ENCODE measurements around the gene ZNF79.

The ZNF79 gene

DNA sequence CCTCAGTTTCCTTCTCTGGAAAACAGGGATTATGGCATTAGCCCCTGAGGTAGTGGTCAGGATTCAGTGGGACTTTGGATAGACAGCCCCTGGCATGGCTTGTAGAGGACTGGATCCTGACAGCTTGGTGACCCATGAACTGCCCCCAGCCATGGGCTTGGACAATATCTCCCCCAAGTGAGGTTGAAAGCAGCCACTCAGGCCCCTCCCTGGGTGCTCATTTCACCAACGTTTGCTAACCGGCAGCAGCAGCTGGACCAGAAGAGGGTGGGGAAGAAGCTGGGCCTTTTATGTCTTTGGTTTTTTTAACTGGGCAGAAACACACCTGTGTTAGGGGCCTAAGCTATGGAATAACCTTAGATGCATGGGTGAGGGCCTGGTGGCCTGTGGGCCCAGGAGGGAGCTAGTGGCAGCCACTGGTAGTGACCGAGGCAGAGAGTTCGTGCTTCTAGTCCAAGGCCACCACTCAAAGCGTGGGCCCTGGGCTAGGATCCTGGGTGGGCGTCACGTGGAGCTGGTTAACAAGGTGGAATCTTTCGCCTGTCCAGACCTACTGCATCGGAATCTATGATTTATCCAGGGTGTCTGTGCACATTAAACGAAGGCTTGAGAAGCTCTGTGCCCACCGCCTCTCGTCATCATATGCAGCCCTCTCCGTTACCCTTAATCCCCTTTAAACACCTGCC lies 25.3 kb upstream of the ZNF79 start:
- DNase-seq: no peak

DNA sequence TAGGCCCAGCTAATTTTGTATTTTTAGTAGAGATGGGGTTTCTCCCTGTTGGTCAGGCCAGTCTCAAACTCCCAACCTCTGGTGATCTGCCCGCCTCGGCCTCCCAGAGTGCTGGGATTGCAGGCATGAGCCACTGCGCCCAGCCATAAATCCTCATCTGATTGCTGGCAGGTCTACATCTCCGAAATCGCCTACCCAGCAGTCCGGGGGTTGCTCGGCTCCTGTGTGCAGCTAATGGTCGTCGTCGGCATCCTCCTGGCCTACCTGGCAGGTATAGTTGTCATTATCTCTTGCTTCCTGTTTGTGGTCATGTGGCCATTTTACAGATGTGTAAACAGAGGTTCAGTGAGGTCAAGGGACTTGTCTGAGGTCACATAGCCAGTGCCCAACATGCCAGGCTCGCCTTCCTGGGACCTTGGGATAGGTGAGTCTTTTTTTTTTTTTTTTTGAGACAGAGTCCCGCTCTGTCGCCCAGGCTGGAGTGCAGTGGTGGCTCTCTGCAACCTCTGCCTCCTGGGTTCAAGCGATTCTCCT lies 24.4 kb upstream of the ZNF79 start:
- no peak for DNase-seq

DNA sequence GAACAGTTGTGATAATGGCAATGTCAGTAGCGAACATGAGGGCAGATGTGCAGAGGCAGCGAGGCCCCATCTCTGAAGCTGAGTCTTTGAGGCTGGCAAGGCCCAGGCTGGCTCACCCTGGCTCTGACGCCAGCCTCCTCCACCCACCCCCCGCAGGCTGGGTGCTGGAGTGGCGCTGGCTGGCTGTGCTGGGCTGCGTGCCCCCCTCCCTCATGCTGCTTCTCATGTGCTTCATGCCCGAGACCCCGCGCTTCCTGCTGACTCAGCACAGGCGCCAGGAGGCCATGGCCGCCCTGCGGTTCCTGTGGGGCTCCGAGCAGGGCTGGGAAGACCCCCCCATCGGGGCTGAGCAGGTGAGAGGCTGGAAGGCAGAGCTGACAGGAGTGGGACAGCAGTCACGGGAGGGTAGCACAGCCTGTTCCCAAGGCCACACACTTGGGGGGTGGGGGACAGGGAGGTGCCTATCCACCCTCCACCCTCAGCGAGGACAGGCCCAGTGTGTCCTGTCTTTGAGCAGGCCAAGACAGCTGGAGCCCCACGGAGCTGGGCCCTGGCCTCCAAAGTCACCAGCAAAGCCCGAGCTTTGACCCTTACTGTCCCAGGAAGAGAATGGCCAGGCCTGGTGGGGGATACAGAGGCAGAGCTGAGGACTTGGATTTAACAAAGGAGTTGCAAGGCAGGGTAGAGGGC lies 21.6 kb upstream of the ZNF79 start:
- no peak for DNase-seq

DNA sequence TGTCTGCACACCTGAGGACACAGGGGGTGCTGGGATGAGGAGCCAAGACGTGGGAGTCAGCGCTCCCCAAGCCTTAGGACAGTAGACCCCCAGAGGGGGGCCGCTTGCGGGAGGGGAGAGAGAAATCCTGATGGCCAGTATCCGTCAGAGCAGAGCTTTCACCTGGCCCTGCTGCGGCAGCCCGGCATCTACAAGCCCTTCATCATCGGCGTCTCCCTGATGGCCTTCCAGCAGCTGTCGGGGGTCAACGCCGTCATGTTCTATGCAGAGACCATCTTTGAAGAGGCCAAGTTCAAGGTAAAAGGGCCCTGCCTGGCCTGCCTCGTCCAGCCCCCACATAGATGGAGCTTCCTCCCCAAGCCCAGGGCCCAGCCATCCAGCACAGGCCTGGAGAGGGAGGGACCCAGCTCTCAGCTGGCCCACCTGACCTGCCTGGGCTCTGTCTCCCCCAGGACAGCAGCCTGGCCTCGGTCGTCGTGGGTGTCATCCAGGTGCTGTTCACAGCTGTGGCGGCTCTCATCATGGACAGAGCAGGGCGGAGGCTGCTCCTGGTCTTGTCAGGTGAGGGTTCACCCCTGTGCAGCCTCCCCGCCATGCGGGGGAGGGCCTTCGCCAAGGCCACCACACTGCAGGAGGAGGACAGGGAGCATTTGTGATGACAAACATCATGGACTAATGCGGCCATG lies 20.5 kb upstream of the ZNF79 start:
- DNase-seq: no peak

DNA sequence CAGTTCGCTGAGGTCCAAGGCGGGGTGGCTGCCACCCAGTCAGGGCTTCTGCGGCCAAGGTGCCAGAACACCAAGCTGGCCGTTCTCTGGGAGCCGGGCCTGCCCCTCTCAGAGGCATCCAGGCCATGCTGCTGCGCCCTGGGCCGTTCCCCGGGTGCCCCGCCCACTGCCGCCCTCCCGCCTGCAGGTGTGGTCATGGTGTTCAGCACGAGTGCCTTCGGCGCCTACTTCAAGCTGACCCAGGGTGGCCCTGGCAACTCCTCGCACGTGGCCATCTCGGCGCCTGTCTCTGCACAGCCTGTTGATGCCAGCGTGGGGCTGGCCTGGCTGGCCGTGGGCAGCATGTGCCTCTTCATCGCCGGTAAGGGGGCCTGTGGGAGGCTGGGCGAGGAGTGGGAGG lies 19.6 kb upstream of the ZNF79 start:
- DNase-seq: no peak

DNA sequence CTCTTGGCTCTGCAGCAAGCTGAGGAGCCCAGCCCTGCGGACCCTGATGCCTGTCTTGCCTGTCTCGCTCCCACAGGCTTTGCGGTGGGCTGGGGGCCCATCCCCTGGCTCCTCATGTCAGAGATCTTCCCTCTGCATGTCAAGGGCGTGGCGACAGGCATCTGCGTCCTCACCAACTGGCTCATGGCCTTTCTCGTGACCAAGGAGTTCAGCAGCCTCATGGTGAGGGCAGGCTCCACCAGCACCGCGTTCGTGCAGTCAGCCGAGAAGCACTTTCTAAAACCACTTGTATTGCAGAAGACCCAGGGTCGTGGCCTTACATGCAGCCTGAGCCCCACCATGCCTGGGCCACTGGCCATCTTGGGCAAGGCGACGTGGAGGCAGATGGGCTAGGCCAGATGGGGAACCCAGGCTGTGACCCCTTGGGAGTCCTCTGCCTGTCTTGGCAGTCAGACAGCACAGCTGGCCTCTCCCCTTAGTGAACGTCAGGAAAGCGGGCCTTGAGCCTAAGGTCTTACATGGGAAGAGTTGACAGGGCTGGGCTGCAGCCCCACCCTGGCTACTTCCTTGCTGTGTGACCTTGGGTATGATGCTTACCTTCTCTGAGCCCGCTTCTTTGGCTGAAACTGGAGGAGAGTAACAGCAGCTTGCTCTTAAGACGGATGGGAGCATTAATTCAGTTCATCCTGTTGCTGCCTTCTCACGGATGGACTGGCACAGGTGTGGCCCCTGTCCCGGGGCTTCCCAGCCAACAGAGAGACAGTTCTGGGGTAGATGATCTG lies 18.6 kb upstream of the ZNF79 start:
- no peak for DNase-seq

DNA sequence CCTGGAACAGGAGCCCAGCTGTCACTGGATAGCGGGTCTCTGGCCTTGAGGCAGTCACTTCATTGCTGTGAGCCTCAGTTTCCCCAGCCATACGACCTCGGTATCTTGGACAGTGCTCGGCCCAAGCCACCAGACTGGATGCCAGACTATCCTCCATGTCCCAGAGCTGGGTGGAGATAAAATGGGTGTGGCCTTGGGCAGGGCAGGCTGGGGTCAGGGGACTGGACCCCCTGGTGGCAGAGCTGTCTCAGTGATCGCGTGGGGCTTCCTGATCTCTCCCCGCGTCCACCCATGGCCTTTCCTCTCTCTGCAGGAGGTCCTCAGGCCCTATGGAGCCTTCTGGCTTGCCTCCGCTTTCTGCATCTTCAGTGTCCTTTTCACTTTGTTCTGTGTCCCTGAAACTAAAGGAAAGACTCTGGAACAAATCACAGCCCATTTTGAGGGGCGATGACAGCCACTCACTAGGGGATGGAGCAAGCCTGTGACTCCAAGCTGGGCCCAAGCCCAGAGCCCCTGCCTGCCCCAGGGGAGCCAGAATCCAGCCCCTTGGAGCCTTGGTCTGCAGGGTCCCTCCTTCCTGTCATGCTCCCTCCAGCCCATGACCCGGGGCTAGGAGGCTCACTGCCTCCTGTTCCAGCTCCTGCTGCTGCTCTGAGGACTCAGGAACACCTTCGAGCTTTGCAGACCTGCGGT lies 17.2 kb upstream of the ZNF79 start:
- DNase-seq: no peak

DNA sequence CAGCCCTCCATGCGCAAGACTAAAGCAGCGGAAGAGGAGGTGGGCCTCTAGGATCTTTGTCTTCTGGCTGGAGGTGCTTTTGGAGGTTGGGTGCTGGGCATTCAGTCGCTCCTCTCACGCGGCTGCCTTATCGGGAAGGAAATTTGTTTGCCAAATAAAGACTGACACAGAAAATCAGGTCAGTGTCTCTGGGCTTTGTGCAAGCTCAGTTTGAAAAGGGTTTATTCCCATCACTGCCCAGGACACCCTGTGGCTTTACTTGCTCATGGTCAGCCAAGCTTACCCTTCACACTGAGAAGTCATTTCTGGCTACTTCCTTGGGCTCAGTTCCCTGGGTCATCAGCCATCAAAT lies 16.7 kb upstream of the ZNF79 start:
- DNase-seq: peak; percentile 64

DNA sequence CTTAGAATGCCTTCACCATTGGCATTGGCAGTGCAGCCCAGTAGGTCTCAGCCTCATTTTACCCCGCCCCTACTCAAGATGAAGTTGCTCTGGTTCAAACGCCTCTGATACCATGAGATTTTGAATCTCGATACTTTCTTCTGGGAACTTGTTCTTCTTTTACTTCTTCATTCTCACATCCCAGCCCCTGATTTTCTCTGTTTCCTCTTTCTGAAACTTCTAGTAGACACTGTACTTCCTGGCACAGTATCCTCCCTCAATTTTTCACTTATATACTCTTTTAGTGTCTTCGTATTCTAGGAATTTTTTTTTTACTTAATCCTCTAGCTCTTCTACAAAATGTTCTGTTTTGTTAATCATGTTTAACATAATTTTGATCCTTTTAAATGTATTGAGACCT lies 13.1 kb upstream of the ZNF79 start:
- DNase-seq: no peak

DNA sequence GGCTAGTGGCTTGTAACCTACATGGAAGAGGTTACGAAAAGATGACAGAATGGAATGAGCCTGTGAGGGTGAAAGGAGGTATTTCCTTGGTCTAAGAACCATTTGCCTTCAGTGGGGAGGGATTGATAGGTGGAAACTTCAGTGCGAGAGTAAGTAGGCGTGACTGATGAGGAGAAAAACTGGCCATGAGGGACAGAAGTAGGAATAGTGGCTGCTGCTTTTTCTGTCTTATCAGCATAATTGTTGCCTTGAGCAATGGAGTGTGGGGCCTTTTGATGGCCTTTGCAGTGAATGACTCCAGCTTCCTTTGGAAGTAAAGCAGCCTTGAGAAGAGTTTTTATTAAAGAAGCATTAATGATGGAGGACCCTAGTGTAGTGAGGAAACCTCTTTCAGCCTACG lies 9.0 kb upstream of the ZNF79 start:
- no peak for DNase-seq

DNA sequence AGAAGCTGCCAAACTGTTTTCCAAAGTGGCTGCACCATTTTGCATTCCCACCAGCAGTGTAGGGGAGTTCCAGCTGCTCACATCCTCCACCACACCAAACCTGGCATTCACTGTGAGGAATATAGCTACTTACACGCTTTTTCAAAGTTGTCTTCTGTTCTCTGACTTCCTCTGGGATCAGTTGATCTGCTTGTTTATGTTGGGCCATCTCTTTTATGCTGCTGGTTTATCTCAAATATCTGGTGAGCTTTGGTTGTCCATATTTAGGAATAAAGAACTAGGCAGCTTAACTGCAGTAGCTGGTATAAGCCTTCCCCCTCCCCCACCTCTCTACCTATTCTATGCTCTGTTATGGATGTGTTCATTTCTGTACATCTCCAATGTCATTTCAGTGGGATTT lies 8.5 kb upstream of the ZNF79 start:
- no peak for DNase-seq

DNA sequence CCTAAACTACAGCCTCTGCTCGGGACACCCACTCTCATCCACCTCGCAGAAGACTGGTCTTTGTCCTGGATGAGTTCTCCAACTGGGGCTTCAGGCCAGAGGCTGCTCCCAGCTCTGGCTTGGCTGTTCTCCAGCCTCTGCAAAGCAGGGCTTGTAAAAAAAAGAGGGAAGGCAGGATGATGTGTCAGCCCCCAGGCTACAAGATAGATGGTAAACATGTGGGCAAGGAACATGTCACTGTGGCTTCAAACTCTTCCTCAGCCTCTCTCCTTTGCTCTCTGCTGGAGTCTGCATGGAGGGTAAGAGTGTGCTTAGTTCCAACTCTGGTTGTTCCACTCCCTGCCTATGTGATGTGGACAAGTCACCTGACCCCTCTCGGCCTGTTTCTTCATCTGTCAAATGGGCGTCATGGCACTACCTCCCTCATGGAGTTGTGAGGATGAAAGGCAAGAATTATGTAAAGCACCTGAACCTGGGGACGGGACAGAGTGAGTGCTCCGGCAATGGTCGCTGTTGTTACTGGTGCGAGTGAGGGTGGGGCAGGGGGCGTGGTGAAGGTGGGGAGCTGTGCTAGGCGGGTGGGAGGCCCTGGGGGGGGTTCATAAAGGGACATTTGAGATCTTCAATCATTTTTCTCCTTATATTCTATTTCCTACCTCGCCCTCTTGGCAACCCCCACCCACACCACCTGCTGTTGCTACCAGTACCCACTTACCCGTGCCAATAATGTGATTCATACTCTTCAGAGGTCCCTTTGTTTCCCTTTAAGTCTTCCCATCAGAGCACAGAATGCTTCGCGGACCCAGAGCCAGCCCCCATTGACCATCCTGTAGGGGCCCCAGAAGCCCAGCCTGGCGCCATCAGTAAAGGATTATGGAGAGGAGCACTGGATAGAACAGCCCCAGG lies 6.8 kb upstream of the ZNF79 start:
- DNase-seq: no peak

DNA sequence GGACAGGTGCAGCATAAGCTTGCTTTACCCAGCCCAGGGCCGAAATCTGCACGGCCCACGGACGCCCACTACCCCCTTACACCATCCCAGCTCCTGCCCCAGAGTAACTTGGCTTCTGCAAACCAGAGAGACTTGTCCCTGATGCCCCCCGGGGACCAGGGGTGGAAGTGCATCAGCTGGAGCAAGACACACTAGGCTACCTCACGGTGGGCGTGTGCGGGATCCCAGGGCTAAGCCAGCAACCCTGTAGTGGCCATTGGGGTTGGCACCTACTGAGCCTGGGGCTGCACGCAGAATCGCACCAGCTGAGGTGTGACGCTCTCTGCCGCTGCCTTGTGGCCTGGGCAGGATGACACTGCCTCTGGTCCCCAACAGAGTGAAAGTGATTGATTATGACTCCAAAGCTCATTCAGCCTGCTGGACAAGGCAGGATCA lies 6.1 kb upstream of the ZNF79 start:
- no peak for DNase-seq

DNA sequence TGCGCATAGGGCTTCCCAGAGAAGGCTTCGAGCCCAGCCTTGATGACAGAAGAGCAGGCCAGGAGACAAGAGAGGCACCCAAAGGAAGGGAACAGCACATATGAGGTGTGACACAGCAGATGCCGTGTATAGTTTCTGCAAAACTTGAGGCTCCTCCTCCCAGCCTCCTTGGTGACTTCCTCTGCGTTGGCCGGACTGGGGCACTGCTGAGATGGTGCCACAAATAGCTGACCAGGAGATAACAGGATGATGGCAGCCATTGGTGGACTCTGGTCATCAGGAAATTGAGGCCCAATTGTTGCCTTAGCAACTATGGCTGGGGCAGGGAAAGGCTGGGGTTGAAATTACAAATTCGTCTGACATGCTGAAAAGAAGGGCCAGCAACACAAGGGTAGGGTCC lies 4.8 kb upstream of the ZNF79 start:
- DNase-seq: no peak

DNA sequence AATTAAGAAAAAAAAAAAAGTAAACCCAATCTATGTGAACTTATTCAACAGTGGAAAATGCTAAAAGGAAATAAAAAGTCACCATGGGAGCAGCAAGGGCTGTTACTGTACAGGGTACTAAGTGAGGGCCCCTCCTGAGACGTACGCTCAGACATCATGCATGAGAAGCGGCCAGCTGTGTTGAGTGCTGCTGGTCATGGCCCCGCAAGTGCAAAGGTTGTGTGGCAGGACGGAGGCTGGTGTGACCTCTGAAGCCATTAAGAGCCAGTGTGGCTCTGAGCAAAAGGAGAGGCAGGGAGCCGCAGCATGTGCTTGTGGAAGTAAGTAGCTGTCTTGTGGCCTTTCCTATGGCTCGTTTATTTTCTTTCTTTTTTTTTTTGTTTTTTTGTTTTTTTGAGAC lies 3.1 kb upstream of the ZNF79 start:
- DNase-seq: no peak

DNA sequence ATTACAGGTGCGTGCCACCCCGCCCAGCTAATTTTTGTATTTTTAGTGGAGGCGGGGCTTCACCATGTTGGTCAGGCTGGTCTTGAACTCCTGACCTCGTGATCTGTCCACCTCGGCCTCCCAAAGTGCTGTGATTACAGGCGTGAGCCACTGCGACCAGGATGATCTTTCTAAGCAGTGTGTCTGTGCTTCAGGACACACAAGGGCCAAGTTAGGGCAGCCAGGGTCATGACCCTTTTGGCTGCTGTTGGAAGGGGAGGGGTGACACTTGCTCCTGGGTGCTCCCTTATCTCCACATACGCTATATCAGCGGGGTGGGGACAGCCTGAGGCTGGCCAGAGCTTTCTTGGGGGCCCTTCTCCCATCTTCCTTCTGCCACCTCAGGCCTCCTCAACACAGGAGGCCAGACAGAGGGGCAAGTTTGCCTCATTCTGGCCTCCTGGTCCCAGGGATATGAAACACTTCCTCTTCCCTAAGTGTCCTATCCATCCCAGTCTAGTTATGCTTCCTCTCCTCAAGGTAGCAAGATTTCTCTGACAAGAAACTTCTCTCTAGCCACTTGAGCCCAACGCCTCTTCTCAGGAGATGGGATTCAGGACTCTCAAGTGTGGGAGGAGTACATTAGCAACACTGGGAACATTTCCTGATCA lies 1.9 kb upstream of the ZNF79 start:
- DNase-seq: no peak

DNA sequence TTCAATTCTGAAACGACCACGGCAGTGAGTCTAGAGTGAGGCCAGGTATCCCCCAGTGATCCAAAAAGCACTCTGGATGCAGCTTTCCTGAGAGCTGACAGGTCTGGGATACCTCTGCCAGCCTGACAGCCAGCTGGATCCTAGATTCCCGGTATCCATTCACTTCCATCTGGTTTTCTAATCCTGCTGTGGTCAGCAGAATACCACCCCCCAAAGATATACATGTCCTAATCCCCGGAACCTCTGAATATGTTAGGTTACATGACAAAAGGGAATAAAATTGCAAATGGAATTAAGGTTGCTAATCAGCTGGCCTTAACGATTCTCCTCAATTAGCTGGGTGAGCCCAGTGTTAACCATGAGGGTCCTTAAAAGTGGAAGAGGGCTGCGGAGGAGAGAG lies 1.4 kb upstream of the ZNF79 start:
- DNase-seq: no peak

DNA sequence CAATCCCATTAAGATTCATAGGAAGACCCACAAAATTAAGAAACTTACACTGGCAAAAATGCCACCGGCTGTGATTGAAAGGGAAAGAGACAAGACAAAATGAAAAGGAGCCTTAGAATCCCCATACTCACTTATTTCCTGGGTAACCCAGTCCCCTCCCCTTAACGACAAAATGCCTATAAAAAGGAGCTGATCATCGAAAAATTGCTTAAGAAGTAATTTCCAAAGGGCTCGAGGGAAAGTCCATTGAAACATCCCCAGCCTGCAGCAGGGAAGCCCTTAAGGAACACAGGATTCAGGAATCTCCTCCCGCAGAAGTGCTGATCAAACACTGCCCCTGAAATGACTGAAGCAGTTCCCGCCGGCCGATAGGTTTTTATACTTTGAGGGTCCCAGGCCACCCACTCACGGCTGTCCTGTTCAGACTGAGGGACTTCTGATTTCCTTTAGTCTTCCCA lies 677 bp upstream of the ZNF79 start:
- no peak for DNase-seq

DNA sequence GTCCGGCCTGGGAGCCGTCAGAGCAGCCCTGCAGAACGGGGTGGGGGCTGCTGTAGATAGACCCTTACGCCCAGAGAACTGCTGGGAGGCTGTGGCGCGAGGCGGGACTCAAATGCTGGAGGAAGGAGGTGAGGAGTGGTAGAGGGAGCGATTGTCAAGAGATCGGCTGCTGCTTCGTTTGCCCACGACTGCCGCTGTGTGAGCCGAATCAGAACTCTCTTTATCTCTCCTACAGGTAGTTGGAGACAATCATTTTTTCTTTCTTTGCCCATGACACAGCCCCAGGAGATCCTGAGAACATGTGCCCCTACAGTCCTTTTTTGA lies 456 bp downstream of the ZNF79 start:
- no peak for DNase-seq

DNA sequence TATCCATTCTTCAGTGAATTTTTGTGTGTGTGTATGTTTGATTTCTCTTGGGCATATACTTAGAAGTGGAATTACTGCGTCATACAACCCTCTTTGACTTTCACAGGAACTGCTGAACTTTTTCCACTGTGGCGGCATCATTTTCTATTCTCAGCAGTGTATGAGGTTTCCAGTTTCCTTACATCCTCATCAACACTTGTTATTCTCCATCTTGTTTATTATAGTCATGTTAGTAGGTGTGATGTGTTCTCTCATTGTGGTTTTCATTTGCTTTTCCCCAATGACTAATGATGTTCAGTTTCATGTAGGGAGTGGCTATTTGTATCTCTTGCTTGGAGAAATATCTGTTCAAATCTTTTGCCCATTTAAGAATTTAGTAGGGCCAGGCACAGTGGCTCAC lies 2.6 kb downstream of the ZNF79 start:
- DNase-seq: no peak

DNA sequence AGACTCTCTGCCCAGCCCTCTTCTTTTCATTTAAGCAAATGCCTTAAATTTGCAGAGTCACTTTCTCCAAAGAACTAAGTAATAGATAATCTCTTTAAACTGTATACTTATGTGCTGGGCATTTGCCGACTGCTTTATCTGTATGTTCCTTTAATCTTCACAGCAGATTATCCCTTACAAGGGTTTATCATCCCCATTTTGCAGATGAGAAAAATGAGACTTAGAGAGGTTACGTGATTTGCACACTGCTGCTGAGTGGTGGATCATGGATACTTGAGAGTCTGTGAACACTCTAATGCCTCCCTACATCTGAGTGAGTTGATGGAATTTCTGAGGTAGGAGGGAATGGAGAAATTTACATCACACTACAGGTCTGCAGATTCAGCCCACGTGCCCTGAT lies 4.2 kb downstream of the ZNF79 start:
- DNase-seq: no peak
